Calu3 (cell line): Measurements from ENCODE around the gene EFCAB6. TPM values are rescaled to one million over a fixed set of nuclear protein-coding genes. Genes with fewer than 3 reads are reported as not detected.

ENCODE experiments used
- BruUV-seq: library from RNA; stranded (reverse); fragments of 400-500 nt; replicated peaks from 2 replicates; lab custom pipeline; 2021; lab: Mats Ljungman, UMichigan
- CTCF ChIA-PET: fragments of 300-600 bp; sonication (Branson Sonifier 250); formaldehyde crosslinking; loops from one replicate; lab custom pipeline; 2022; ENCODE audit warnings: antibody characterized with exemption; lab: Charles Lee
- DNase-seq: peaks from one replicate; pipeline ENCODE4 v3.0.0; 2022
- H3K27ac Mint-ChIP-seq: one replicate; pipeline ENCODE4 v1.8.0; 2022; ENCODE audit warnings: mixed read lengths; ENCODE audit not compliant: unreplicated experiment
- H3K27me3 Mint-ChIP-seq: one replicate; pipeline ENCODE4 v1.8.0; 2022; ENCODE audit warnings: mixed read lengths; ENCODE audit not compliant: unreplicated experiment
- H3K36me3 Mint-ChIP-seq: one replicate; pipeline ENCODE4 v1.8.0; 2022; ENCODE audit warnings: mild to moderate bottlenecking, moderate library complexity, mixed read lengths; ENCODE audit not compliant: insufficient read depth, unreplicated experiment
- H3K4me1 Mint-ChIP-seq: one replicate; pipeline ENCODE4 v1.8.0; 2022; ENCODE audit warnings: mild to moderate bottlenecking, low read depth, mixed read lengths; ENCODE audit not compliant: unreplicated experiment
- H3K4me3 Mint-ChIP-seq: one replicate; pipeline ENCODE4 v1.8.0; 2022; ENCODE audit warnings: mild to moderate bottlenecking, low read depth, moderate library complexity, mixed read lengths; ENCODE audit not compliant: unreplicated experiment
- H3K9me3 Mint-ChIP-seq: one replicate; pipeline ENCODE4 v1.8.0; 2022; ENCODE audit warnings: low read depth, mixed read lengths; ENCODE audit not compliant: unreplicated experiment
- intact Hi-C: fragments of 100-400 bp; cut with micrococcal nuclease; formaldehyde crosslinking; loops from one replicate; pipeline ENCODE4 v1.10.0; 2022; ENCODE audit not compliant: unreplicated experiment
- total RNA-seq: library from RNA; stranded (reverse); gene quantifications from 2 replicates; pipeline ENCODE4 v1.2.3, GENCODE V29; 2022
- TF ChIP-seq, protein P1 (sequence below): fragments of 200-600 bp; IDR thresholded peaks from one replicate; pipeline ENCODE4 v1.8.0; 2022; ENCODE audit warnings: antibody characterized with exemption; ENCODE audit not compliant: unreplicated experiment

The EFCAB6 gene
- total RNA-seq, 1 experiment from 2014 or later, result 2.2 TPM

DNA sequence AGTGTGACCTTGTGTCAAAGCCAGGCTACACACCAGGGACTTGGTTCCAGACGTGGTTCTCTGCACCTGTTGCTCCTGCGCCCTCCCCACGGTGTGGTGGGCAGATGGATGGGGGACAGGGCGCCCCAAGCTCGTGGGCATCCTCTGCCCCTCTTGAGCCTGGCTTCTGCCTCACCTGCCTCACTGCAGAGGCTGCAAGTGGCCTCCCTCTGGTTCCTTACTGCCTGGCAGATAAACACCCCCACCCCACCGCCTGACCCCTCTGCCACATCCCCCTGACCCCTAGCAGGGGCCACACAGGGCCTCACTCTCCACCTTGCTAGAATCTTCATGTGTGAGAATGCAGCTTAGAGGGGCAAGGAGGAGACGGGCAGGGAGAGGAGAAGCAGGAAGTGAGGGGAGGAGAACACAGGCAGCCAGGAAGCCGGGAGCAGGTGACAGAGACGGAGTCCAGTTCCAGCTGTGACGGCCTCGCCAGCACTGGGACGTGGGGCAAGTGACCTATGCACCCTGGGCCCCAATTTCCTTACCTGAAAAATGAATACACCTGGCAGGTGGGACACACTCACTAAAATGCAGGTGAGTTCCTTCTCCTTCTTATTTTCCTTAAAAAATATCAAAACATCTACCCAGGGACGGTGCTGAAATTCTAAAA is 178.3 kb downstream of the EFCAB6 start:
- H3K4me3 Mint-ChIP-seq, result no peak overlapping the region
- H3K27ac Mint-ChIP-seq, result no peak overlapping the region
- CTCF ChIA-PET, result no interaction called here
- BruUV-seq, result no TSS peak
- H3K36me3 Mint-ChIP-seq, result no peaks in the 10 kb centered on the region
- intact Hi-C loops, result no loop called here
- TF ChIP-seq, protein P1, sequence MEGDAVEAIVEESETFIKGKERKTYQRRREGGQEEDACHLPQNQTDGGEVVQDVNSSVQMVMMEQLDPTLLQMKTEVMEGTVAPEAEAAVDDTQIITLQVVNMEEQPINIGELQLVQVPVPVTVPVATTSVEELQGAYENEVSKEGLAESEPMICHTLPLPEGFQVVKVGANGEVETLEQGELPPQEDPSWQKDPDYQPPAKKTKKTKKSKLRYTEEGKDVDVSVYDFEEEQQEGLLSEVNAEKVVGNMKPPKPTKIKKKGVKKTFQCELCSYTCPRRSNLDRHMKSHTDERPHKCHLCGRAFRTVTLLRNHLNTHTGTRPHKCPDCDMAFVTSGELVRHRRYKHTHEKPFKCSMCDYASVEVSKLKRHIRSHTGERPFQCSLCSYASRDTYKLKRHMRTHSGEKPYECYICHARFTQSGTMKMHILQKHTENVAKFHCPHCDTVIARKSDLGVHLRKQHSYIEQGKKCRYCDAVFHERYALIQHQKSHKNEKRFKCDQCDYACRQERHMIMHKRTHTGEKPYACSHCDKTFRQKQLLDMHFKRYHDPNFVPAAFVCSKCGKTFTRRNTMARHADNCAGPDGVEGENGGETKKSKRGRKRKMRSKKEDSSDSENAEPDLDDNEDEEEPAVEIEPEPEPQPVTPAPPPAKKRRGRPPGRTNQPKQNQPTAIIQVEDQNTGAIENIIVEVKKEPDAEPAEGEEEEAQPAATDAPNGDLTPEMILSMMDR, result no peak
- H3K4me1 Mint-ChIP-seq, result no peaks in the 10 kb centered on the region
- H3K27me3 Mint-ChIP-seq, result peaks cover 32% of the 10 kb centered on the region
- H3K9me3 Mint-ChIP-seq, result no peaks in the 10 kb centered on the region
- DNase-seq, result no peak

DNA sequence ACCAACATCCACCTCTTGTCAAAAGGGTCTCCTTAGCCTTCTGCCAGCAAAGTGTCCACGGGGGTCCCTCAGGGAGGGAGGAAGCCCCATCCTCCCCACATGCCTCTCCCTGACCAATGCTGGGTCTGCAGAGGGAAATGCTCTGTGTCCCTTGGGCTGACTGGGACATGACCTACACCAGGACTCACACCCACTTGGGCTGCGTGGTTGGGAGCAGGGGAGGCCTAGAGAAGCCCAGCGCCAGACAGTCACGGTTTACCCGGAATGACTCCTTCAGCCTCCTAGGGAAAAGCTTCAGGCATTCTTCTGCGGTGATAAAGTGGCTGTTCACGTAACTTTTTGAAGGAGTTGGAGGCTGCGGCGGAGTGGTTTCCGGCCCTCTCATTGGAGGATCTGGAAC is 180.3 kb downstream of the EFCAB6 start:
- BruUV-seq, result no TSS peak
- no peaks in the 10 kb centered on the region for H3K4me1 Mint-ChIP-seq
- H3K27ac Mint-ChIP-seq, result no peak overlapping the region
- H3K9me3 Mint-ChIP-seq, result no peaks in the 10 kb centered on the region
- TF ChIP-seq, protein P1, result no peak
- CTCF ChIA-PET, result no interaction called here
- intact Hi-C loops, result no loop called here
- no peak for DNase-seq
- no peaks in the 10 kb centered on the region for H3K36me3 Mint-ChIP-seq
- peaks cover 35% of the 10 kb centered on the region for H3K27me3 Mint-ChIP-seq
- no peak overlapping the region for H3K4me3 Mint-ChIP-seq

DNA sequence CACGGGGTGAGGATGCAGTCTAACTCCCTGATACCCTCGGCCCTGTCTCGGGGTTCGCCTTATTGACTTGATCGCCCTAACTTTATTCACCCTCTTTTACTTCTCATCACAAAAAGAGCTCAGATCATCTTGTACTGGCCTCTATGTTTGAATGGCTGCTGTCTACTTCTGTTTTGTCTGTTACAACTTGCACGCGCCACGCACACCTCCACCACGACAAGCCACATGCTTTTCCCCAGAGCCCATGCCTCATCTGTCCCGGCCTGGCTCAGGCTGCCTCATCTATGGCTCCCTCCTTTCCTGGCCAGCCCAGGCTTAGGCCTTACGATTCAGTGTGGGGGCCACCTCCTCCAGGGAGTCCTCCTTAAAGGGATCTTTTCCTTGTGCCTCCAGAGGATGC is 180.9 kb downstream of the EFCAB6 start:
- no peak for DNase-seq
- no peaks in the 10 kb centered on the region for H3K9me3 Mint-ChIP-seq
- no peaks in the 10 kb centered on the region for H3K4me1 Mint-ChIP-seq
- H3K4me3 Mint-ChIP-seq, result no peak overlapping the region
- BruUV-seq, result no TSS peak
- no peaks in the 10 kb centered on the region for H3K36me3 Mint-ChIP-seq
- TF ChIP-seq, protein P1, result no peak
- intact Hi-C loops, result no loop called here
- CTCF ChIA-PET, result no interaction called here
- no peak overlapping the region for H3K27ac Mint-ChIP-seq
- peaks cover 34% of the 10 kb centered on the region for H3K27me3 Mint-ChIP-seq

DNA sequence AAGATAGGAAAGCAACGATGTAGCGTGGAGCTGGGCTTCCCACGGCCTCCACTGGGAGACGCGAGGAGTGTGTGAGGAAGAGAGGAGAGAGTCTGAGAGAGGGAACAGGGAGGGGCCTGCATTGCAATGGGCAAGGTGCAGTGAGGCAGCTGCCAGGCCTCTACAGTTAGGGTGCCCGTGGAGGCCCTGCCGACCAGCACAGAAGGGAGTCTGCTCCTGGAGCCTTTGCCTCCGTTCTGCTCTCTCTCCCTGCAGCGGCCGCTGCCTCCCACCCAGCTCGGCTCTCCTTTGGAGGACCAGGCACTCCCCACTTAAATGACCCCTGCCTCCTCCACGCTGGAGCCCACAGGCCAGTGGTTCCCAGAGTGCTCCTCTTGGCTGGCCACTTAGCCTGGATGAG is 181.7 kb downstream of the EFCAB6 start:
- H3K27ac Mint-ChIP-seq, result no peak overlapping the region
- no peaks in the 10 kb centered on the region for H3K4me1 Mint-ChIP-seq
- H3K4me3 Mint-ChIP-seq, result no peak overlapping the region
- CTCF ChIA-PET, result no interaction called here
- H3K9me3 Mint-ChIP-seq, result no peaks in the 10 kb centered on the region
- no peaks in the 10 kb centered on the region for H3K36me3 Mint-ChIP-seq
- BruUV-seq, result no TSS peak
- intact Hi-C loops, result no loop called here
- no peak for DNase-seq
- peaks cover 27% of the 10 kb centered on the region for H3K27me3 Mint-ChIP-seq
- TF ChIP-seq, protein P1, result no peak
